ENCODE results near the gene ASIC2. TPM values are rescaled to one million over a fixed set of nuclear protein-coding genes. Genes with fewer than 3 reads are reported as not detected.

The ASIC2 gene
- total RNA-seq, 1 experiment from 2014 or later = 0.11 TPM

GRCh38 chr17:33214996-33215395, 78.1 kb downstream of the ASIC2 start:
- DNase-seq (no peak), ATAC-seq (no peak)
- Histone ChIP-seq H3K9ac (ENCODE audit: low read length) (no peak overlapping the region), H3K9me2 (replicated peaks; ENCODE audit: low read length) (no peaks in the 10 kb centered on the region), H3K27me3 (ENCODE audit: low read length) (peaks cover 17% of the 10 kb centered on the region), H3K4me2 (ENCODE audit: low read length) (no peak overlapping the region), H3K4me1 (ENCODE audit: insufficient read depth, low read length) (no peaks in the 10 kb centered on the region), H3K79me2 (ENCODE audit: low read length) (no peaks in the 10 kb centered on the region), H3K27ac (ENCODE audit: low read length) (no peak overlapping the region), H3K36me3 (ENCODE audit: low read depth, low read length) (no peaks in the 10 kb centered on the region), H3K9me3 (ENCODE audit: low read length) (no peaks in the 10 kb centered on the region), H3K4me3 (ENCODE audit: low read length) (no peak overlapping the region), H3F3A (ENCODE audit: low read length, unreplicated experiment) (no peaks in the 10 kb centered on the region), H2AFZ (ENCODE audit: low read length) (no peak overlapping the region), H4K20me1 (ENCODE audit: low read length) (no peaks in the 10 kb centered on the region)
- no TSS peak for BruUV-seq (replicated peaks)
- intact Hi-C loops (cut with micrococcal nuclease) = no loop called here
- CTCF ChIA-PET = no interaction called here
- TF ChIP-seq EZH2 (IDR thresholded peaks at IDR 0.05; ENCODE audit: low read length, unreplicated experiment) (no peak), EZH2phosphoT487 (IDR thresholded peaks at IDR 0.05; ENCODE audit: borderline replicate concordance, low read length) (no peak)
- TF ChIP-seq, protein P1, sequence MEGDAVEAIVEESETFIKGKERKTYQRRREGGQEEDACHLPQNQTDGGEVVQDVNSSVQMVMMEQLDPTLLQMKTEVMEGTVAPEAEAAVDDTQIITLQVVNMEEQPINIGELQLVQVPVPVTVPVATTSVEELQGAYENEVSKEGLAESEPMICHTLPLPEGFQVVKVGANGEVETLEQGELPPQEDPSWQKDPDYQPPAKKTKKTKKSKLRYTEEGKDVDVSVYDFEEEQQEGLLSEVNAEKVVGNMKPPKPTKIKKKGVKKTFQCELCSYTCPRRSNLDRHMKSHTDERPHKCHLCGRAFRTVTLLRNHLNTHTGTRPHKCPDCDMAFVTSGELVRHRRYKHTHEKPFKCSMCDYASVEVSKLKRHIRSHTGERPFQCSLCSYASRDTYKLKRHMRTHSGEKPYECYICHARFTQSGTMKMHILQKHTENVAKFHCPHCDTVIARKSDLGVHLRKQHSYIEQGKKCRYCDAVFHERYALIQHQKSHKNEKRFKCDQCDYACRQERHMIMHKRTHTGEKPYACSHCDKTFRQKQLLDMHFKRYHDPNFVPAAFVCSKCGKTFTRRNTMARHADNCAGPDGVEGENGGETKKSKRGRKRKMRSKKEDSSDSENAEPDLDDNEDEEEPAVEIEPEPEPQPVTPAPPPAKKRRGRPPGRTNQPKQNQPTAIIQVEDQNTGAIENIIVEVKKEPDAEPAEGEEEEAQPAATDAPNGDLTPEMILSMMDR (conservative IDR thresholded peaks at IDR 0.05; ENCODE audit: low read depth, low read length) = no peak
- POLR2A ChIA-PET (ENCODE audit: unreplicated experiment) = no interaction called here

DNA sequence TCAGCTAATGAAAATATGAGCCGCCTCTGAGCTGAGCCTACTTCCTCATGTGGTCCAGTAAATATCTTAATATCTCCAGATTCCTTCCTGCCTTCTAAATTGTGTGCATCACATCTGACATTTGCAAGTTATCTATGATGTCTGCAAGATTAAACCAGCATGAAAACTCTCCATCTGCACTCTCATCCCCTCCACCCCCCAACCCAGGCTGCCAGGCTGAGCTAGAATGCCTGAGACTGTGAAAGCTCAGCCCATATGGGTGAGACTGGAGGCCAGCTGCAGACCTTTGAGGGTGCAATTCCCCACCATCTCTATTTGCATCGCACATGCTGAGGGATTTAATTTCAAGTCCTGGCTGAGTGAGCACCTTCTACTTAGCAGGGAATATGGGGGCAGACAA, 82.8 kb downstream of the ASIC2 start:
- H3K4me2 ChIP-seq (ENCODE audit: low read length) = no peak overlapping the region
- ATAC-seq (no peak), DNase-seq (no peak)
- ChIA-PET CTCF (no interaction called here), POLR2A (ENCODE audit: unreplicated experiment) (no interaction called here)
- no peaks in the 10 kb centered on the region for H4K20me1 ChIP-seq (ENCODE audit: low read length)
- H3K9me2 ChIP-seq (replicated peaks; ENCODE audit: low read length) = no peaks in the 10 kb centered on the region
- no peaks in the 10 kb centered on the region for H3K4me1 ChIP-seq (ENCODE audit: insufficient read depth, low read length)
- H3K27me3 ChIP-seq (ENCODE audit: low read length) = peaks cover 21% of the 10 kb centered on the region
- H3K9ac ChIP-seq (ENCODE audit: low read length) = no peak overlapping the region
- no peaks in the 10 kb centered on the region for H3K9me3 ChIP-seq (ENCODE audit: low read length)
- H3F3A ChIP-seq (ENCODE audit: low read length, unreplicated experiment) = no peaks in the 10 kb centered on the region
- H2AFZ ChIP-seq (ENCODE audit: low read length) = no peak overlapping the region
- H3K27ac ChIP-seq (ENCODE audit: low read length) = no peak overlapping the region
- no peaks in the 10 kb centered on the region for H3K79me2 ChIP-seq (ENCODE audit: low read length)
- no peaks in the 10 kb centered on the region for H3K36me3 ChIP-seq (ENCODE audit: low read depth, low read length)
- TF ChIP-seq EZH2phosphoT487 (IDR thresholded peaks at IDR 0.05; ENCODE audit: borderline replicate concordance, low read length) (no peak), EZH2 (IDR thresholded peaks at IDR 0.05; ENCODE audit: low read length, unreplicated experiment) (no peak)
- TF ChIP-seq, protein P1 (conservative IDR thresholded peaks at IDR 0.05; ENCODE audit: low read depth, low read length) = no peak
- BruUV-seq (replicated peaks) = no TSS peak
- H3K4me3 ChIP-seq (ENCODE audit: low read length) = no peak overlapping the region
- intact Hi-C loops (cut with micrococcal nuclease) = no loop called here

DNA sequence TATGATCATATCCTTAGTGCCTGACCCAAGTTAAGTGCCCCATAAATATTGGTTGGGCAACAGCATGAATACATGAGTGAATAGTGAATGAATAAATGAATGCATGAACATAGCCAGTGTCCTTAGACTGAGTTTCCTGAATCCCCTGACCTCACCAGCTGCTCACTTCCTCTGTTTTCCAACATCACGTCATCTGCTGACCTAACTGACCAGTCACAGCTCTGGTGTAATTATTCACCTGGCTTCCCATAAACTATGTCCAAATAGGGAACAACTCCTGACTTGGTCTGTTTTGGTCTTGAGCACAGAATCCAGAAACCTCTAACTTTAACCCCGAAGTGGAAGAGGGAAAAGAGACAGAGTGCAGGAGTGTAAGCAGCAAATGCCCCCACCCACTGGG, 83.4 kb downstream of the ASIC2 start:
- H3K9me2 ChIP-seq (replicated peaks; ENCODE audit: low read length) = no peaks in the 10 kb centered on the region
- H3K27ac ChIP-seq (ENCODE audit: low read length) = no peak overlapping the region
- POLR2A ChIA-PET (ENCODE audit: unreplicated experiment) = no interaction called here
- H3K9me3 ChIP-seq (ENCODE audit: low read length) = no peaks in the 10 kb centered on the region
- no peak overlapping the region for H2AFZ ChIP-seq (ENCODE audit: low read length)
- no peaks in the 10 kb centered on the region for H4K20me1 ChIP-seq (ENCODE audit: low read length)
- intact Hi-C loops (cut with micrococcal nuclease) = no loop called here
- TF ChIP-seq EZH2 (IDR thresholded peaks at IDR 0.05; ENCODE audit: low read length, unreplicated experiment) = no peak
- TF ChIP-seq, protein P1 (conservative IDR thresholded peaks at IDR 0.05; ENCODE audit: low read depth, low read length) = no peak
- no peak for TF ChIP-seq EZH2phosphoT487 (IDR thresholded peaks at IDR 0.05; ENCODE audit: borderline replicate concordance, low read length)
- H3K9ac ChIP-seq (ENCODE audit: low read length) = no peak overlapping the region
- H3F3A ChIP-seq (ENCODE audit: low read length, unreplicated experiment) = no peaks in the 10 kb centered on the region
- no peak overlapping the region for H3K4me2 ChIP-seq (ENCODE audit: low read length)
- H3K79me2 ChIP-seq (ENCODE audit: low read length) = no peaks in the 10 kb centered on the region
- DNase-seq (no peak), ATAC-seq (no peak)
- peaks cover 21% of the 10 kb centered on the region for H3K27me3 ChIP-seq (ENCODE audit: low read length)
- CTCF ChIA-PET = no interaction called here
- no peaks in the 10 kb centered on the region for H3K4me1 ChIP-seq (ENCODE audit: insufficient read depth, low read length)
- no TSS peak for BruUV-seq (replicated peaks)
- no peak overlapping the region for H3K4me3 ChIP-seq (ENCODE audit: low read length)
- H3K36me3 ChIP-seq (ENCODE audit: low read depth, low read length) = no peaks in the 10 kb centered on the region
